GM23338 (cell line): ENCODE measurements around the gene INO80. TPM values are rescaled to one million over a fixed set of nuclear protein-coding genes. Genes with fewer than 3 reads are reported as not detected.

ENCODE experiments used
- ATAC-seq: fragments of 200-7000 bp; cut with Tn5 transposase; 3 replicates; pipeline ENCODE4 v1.9.1; 2020
- DNase-seq: peaks from one replicate; pipeline ENCODE4 v3.0.0-alpha.2; 2015; ENCODE audit warnings: low spot score
- H2AFZ ChIP-seq: fragments of 200-600 bp; sonication (generic); 2 replicates; pipeline ENCODE4 v1.8.0; 2016; ENCODE audit warnings: antibody characterized with exemption, mild to moderate bottlenecking, moderate library complexity
- H3F3A ChIP-seq: fragments of 200-600 bp; sonication (generic); replicated peaks from 2 replicates; pipeline ENCODE4 v1.8.0; 2017; ENCODE audit warnings: antibody characterized with exemption, mixed run types, low read depth
- H3K27ac ChIP-seq: fragments of 200-600 bp; sonication (generic); 2 replicates; pipeline ENCODE4 v1.6.1; 2016; ENCODE audit warnings: low read depth
- H3K27me3 ChIP-seq: fragments of 200-600 bp; sonication (generic); 2 replicates; pipeline ENCODE4 v1.8.0; 2016; ENCODE audit warnings: mild to moderate bottlenecking, mixed run types, moderate library complexity; ENCODE audit not compliant: insufficient read depth
- H3K36me3 ChIP-seq: fragments of 200-600 bp; sonication (generic); 2 replicates; pipeline ENCODE4 v1.8.0; 2016; ENCODE audit warnings: mild to moderate bottlenecking; ENCODE audit not compliant: insufficient read depth
- H3K4me1 ChIP-seq: fragments of 200-600 bp; sonication (generic); 2 replicates; pipeline ENCODE4 v1.8.0; 2016; ENCODE audit warnings: mild to moderate bottlenecking, moderate library complexity; ENCODE audit not compliant: insufficient read depth
- H3K4me2 ChIP-seq: fragments of 200-600 bp; sonication (generic); 2 replicates; pipeline ENCODE4 v1.7.1; 2017; ENCODE audit warnings: mixed run types
- H3K4me3 ChIP-seq: fragments of 200-600 bp; sonication (generic); 2 replicates; pipeline ENCODE4 v1.6.1; 2016; ENCODE audit warnings: mixed run types
- H3K79me2 ChIP-seq: fragments of 200-600 bp; sonication (generic); replicated peaks from 2 replicates; pipeline ENCODE4 v1.8.0; 2017; ENCODE audit warnings: mild to moderate bottlenecking; ENCODE audit not compliant: insufficient read depth
- H3K9me2 ChIP-seq: fragments of 200-600 bp; sonication (generic); 2 replicates; pipeline ENCODE4 v1.8.0; 2017; ENCODE audit not compliant: insufficient read depth
- H4K20me1 ChIP-seq: fragments of 200-600 bp; sonication (generic); replicated peaks from 2 replicates; pipeline ENCODE4 v1.8.0; 2017; ENCODE audit warnings: mild to moderate bottlenecking; ENCODE audit not compliant: insufficient read depth
- H3K27ac Mint-ChIP-seq: 2 replicates; pipeline ENCODE4 v1.8.0; 2020; ENCODE audit warnings: inconsistent platforms, mild to moderate bottlenecking, moderate library complexity, mixed read lengths
- H3K27me3 Mint-ChIP-seq: 3 replicates; pipeline ENCODE4 v1.8.0; 2022; ENCODE audit warnings: low read depth, mild to moderate bottlenecking, moderate library complexity, mixed read lengths, inconsistent platforms; ENCODE audit not compliant: insufficient read depth, poor library complexity
- H3K36me3 Mint-ChIP-seq: 3 replicates; pipeline ENCODE4 v1.8.0; 2021; ENCODE audit warnings: low read depth, mild to moderate bottlenecking, inconsistent platforms, moderate library complexity, mixed read lengths
- H3K4me1 Mint-ChIP-seq: 3 replicates; pipeline ENCODE4 v1.8.0; 2020; ENCODE audit warnings: mild to moderate bottlenecking, inconsistent platforms, mixed read lengths
- H3K4me3 Mint-ChIP-seq: 3 replicates; pipeline ENCODE4 v1.8.0; 2021; ENCODE audit warnings: moderate library complexity, mild to moderate bottlenecking, inconsistent platforms, mixed read lengths
- H3K9me3 Mint-ChIP-seq: 3 replicates; pipeline ENCODE4 v1.8.0; 2020; ENCODE audit warnings: moderate library complexity, mild to moderate bottlenecking, inconsistent platforms, mixed read lengths
- CREB1 ChIP-seq: fragments of 250-450 bp; sonication (Bioruptor Pico); IDR thresholded peaks from 2 replicates; pipeline ENCODE4 v1.5.0; 2020; ENCODE audit warnings: low read depth, mild to moderate bottlenecking, moderate library complexity
- EZH2 ChIP-seq: fragments of 200-600 bp; sonication (generic); IDR thresholded peaks from one replicate; pipeline ENCODE4 v1.8.0; 2017; ENCODE audit warnings: antibody characterized with exemption, mild to moderate bottlenecking, low read depth; ENCODE audit not compliant: unreplicated experiment
- JUNB ChIP-seq: IDR thresholded peaks from one replicate; pipeline ENCODE4 v1.6.1; 2016; ENCODE audit warnings: antibody characterized with exemption; ENCODE audit not compliant: unreplicated experiment
- POLR2AphosphoS5 ChIP-seq: IDR thresholded peaks from 2 replicates; pipeline ENCODE4 v1.6.1; 2016; ENCODE audit warnings: antibody characterized with exemption, low read depth
- ZNF114 ChIP-seq: fragments of 250-450 bp; sonication (Bioruptor Pico); IDR thresholded peaks from 2 replicates; pipeline ENCODE4 v1.5.0; 2020; ENCODE audit warnings: mild to moderate bottlenecking, moderate library complexity
- ZNF331 ChIP-seq: fragments of 250-450 bp; sonication (Bioruptor Pico); IDR thresholded peaks from 2 replicates; pipeline ENCODE4 v1.5.0; 2020; ENCODE audit warnings: low read depth, mild to moderate bottlenecking, moderate library complexity
- long read RNA-seq: library from polyadenylated mRNA; unstranded; transcript quantifications from one replicate; pipeline ENCODE4 v2.0.0, GENCODE V29; 2020; ENCODE audit not compliant: unreplicated experiment
- polyA plus RNA-seq: library from polyadenylated mRNA; unstranded; fragments of >200 nt; fragmentation: Nextera tagmentation; extraction: Ambion mirVana; gene quantifications from 2 replicates; pipeline ENCODE4 v1.2.1, GENCODE V29; 2016
- total RNA-seq: library from RNA; depleted of rRNA; stranded (reverse); fragments of >200 nt; shearing (Covaris generic); gene quantifications from 2 replicates; pipeline ENCODE4 v1.2.3, GENCODE V29; 2014; rRNA removed
- TF ChIP-seq, protein P1 (sequence below): IDR thresholded peaks from one replicate; pipeline ENCODE4 v1.6.1; 2018; ENCODE audit warnings: antibody characterized with exemption; ENCODE audit not compliant: unreplicated experiment
- TF ChIP-seq, protein P2 (sequence below): IDR thresholded peaks from 2 replicates; pipeline ENCODE4 v1.6.1; 2016; ENCODE audit warnings: antibody characterized with exemption
- TF ChIP-seq, protein P3 (sequence below): fragments of 250-450 bp; sonication (Bioruptor Pico); IDR thresholded peaks from 2 replicates; pipeline ENCODE4 v1.5.0; 2020; ENCODE audit warnings: mild to moderate bottlenecking, moderate library complexity

The INO80 gene, protein sequence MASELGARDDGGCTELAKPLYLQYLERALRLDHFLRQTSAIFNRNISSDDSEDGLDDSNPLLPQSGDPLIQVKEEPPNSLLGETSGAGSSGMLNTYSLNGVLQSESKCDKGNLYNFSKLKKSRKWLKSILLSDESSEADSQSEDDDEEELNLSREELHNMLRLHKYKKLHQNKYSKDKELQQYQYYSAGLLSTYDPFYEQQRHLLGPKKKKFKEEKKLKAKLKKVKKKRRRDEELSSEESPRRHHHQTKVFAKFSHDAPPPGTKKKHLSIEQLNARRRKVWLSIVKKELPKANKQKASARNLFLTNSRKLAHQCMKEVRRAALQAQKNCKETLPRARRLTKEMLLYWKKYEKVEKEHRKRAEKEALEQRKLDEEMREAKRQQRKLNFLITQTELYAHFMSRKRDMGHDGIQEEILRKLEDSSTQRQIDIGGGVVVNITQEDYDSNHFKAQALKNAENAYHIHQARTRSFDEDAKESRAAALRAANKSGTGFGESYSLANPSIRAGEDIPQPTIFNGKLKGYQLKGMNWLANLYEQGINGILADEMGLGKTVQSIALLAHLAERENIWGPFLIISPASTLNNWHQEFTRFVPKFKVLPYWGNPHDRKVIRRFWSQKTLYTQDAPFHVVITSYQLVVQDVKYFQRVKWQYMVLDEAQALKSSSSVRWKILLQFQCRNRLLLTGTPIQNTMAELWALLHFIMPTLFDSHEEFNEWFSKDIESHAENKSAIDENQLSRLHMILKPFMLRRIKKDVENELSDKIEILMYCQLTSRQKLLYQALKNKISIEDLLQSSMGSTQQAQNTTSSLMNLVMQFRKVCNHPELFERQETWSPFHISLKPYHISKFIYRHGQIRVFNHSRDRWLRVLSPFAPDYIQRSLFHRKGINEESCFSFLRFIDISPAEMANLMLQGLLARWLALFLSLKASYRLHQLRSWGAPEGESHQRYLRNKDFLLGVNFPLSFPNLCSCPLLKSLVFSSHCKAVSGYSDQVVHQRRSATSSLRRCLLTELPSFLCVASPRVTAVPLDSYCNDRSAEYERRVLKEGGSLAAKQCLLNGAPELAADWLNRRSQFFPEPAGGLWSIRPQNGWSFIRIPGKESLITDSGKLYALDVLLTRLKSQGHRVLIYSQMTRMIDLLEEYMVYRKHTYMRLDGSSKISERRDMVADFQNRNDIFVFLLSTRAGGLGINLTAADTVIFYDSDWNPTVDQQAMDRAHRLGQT (N-terminal part only)
- total RNA-seq (23.1 and 24.9 TPM in 2 replicates), polyA plus RNA-seq (6.5 and 7.6 TPM in 2 replicates)
- long read RNA-seq, partial matches to known transcripts = 2 of 3 reads
- long read RNA-seq, other reads (novel, unspliced or antisense) = 1 of 3 reads

DNA sequence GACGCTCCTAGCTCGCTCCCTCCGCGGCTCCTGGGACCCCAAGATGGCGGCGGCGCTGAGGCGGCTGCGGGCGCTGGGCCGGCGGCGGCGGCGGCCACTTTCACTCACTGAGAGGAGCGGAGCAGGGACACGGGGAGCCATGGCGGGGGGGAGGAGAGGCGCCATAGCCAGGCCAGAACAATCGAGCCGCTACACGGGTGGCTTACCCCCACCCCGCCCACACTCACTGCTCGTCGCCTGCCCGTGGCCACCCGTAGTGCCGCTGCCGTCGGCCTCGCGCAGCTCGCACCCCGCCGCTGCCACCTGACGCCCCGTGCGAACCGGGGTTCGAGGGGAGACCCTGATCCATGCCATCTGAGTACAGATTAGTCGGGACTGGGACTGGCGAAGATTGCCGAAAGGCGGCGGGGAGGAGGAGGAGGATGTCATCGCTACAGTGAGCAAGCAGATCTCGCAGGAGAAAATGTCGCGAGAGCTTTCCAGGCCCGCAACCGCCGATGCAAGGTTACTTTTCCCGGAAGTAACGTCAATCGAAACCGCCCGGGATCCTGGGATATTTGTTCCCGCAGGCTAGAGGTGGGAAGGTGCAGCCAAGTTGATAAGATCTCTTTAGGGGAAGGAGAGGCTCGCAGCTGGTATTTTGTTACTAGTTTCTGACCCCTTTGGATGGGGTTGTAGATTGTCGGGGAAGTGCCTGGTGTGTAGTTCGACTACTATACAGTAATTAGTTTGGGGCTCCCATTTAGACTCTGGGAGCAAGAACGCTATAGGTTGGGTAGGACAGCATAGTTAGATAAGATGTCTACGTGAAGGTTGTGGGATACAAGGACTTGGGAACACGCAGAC lies at the start of gene INO80:
Gene INO80, minus strand, starts transcription at position 165 of the 846 bp plus-strand sequence. CDS start 19,970 bp downstream, outside the sequence.
- peaks cover 5% of the 10 kb centered on the region; the same call in 2 of the 3 replicates for H3K4me1 Mint-ChIP-seq
- no peaks in the 10 kb centered on the region for H3K36me3 ChIP-seq
- peaks cover 43% of the 10 kb centered on the region for H3K79me2 ChIP-seq
- peak within 1 kb of the TSS; percentile 80 for H3K4me2 ChIP-seq
- no peaks in the 10 kb centered on the region for H3F3A ChIP-seq
- H4K20me1 ChIP-seq = peaks cover 26% of the 10 kb centered on the region
- H3K4me3 ChIP-seq = peak within 1 kb of the TSS; percentile 92
- peak; percentile 81 for ATAC-seq
- H2AFZ ChIP-seq = peak within 1 kb of the TSS; percentile 0; the same call in 1 of the 2 replicates
- H3K4me1 ChIP-seq = no peaks in the 10 kb centered on the region; the same call in 1 of the 2 replicates
- peaks cover 3% of the 10 kb centered on the region; the same call in 1 of the 3 replicates for H3K9me3 Mint-ChIP-seq
- peaks cover 2% of the 10 kb centered on the region for H3K27me3 Mint-ChIP-seq
- peak within 1 kb of the TSS; percentile 99 for H3K27ac Mint-ChIP-seq
- H3K27ac ChIP-seq = peak within 1 kb of the TSS; percentile 98
- H3K9me2 ChIP-seq = peaks cover 3% of the 10 kb centered on the region; the same call in 1 of the 2 replicates
- H3K4me3 Mint-ChIP-seq = peak within 1 kb of the TSS; percentile 93
- peak; percentile 99 for DNase-seq
- H3K36me3 Mint-ChIP-seq = peaks cover 15% of the 10 kb centered on the region
- H3K27me3 ChIP-seq = no peaks in the 10 kb centered on the region
- TF ChIP-seq CREB1 (CRISPR knock-in tag) (peak; percentile 77), POLR2AphosphoS5 (peak; percentile 85), JUNB (no peak), ZNF114 (CRISPR knock-in tag) (no peak), EZH2 (no peak), ZNF331 (CRISPR knock-in tag) (no peak)
- TF ChIP-seq, protein P1, sequence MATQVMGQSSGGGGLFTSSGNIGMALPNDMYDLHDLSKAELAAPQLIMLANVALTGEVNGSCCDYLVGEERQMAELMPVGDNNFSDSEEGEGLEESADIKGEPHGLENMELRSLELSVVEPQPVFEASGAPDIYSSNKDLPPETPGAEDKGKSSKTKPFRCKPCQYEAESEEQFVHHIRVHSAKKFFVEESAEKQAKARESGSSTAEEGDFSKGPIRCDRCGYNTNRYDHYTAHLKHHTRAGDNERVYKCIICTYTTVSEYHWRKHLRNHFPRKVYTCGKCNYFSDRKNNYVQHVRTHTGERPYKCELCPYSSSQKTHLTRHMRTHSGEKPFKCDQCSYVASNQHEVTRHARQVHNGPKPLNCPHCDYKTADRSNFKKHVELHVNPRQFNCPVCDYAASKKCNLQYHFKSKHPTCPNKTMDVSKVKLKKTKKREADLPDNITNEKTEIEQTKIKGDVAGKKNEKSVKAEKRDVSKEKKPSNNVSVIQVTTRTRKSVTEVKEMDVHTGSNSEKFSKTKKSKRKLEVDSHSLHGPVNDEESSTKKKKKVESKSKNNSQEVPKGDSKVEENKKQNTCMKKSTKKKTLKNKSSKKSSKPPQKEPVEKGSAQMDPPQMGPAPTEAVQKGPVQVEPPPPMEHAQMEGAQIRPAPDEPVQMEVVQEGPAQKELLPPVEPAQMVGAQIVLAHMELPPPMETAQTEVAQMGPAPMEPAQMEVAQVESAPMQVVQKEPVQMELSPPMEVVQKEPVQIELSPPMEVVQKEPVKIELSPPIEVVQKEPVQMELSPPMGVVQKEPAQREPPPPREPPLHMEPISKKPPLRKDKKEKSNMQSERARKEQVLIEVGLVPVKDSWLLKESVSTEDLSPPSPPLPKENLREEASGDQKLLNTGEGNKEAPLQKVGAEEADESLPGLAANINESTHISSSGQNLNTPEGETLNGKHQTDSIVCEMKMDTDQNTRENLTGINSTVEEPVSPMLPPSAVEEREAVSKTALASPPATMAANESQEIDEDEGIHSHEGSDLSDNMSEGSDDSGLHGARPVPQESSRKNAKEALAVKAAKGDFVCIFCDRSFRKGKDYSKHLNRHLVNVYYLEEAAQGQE = no peak
- TF ChIP-seq, protein P2, sequence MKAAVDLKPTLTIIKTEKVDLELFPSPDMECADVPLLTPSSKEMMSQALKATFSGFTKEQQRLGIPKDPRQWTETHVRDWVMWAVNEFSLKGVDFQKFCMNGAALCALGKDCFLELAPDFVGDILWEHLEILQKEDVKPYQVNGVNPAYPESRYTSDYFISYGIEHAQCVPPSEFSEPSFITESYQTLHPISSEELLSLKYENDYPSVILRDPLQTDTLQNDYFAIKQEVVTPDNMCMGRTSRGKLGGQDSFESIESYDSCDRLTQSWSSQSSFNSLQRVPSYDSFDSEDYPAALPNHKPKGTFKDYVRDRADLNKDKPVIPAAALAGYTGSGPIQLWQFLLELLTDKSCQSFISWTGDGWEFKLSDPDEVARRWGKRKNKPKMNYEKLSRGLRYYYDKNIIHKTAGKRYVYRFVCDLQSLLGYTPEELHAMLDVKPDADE = peak; percentile 64; the same call in 1 of the 2 replicates
- TF ChIP-seq, protein P3, sequence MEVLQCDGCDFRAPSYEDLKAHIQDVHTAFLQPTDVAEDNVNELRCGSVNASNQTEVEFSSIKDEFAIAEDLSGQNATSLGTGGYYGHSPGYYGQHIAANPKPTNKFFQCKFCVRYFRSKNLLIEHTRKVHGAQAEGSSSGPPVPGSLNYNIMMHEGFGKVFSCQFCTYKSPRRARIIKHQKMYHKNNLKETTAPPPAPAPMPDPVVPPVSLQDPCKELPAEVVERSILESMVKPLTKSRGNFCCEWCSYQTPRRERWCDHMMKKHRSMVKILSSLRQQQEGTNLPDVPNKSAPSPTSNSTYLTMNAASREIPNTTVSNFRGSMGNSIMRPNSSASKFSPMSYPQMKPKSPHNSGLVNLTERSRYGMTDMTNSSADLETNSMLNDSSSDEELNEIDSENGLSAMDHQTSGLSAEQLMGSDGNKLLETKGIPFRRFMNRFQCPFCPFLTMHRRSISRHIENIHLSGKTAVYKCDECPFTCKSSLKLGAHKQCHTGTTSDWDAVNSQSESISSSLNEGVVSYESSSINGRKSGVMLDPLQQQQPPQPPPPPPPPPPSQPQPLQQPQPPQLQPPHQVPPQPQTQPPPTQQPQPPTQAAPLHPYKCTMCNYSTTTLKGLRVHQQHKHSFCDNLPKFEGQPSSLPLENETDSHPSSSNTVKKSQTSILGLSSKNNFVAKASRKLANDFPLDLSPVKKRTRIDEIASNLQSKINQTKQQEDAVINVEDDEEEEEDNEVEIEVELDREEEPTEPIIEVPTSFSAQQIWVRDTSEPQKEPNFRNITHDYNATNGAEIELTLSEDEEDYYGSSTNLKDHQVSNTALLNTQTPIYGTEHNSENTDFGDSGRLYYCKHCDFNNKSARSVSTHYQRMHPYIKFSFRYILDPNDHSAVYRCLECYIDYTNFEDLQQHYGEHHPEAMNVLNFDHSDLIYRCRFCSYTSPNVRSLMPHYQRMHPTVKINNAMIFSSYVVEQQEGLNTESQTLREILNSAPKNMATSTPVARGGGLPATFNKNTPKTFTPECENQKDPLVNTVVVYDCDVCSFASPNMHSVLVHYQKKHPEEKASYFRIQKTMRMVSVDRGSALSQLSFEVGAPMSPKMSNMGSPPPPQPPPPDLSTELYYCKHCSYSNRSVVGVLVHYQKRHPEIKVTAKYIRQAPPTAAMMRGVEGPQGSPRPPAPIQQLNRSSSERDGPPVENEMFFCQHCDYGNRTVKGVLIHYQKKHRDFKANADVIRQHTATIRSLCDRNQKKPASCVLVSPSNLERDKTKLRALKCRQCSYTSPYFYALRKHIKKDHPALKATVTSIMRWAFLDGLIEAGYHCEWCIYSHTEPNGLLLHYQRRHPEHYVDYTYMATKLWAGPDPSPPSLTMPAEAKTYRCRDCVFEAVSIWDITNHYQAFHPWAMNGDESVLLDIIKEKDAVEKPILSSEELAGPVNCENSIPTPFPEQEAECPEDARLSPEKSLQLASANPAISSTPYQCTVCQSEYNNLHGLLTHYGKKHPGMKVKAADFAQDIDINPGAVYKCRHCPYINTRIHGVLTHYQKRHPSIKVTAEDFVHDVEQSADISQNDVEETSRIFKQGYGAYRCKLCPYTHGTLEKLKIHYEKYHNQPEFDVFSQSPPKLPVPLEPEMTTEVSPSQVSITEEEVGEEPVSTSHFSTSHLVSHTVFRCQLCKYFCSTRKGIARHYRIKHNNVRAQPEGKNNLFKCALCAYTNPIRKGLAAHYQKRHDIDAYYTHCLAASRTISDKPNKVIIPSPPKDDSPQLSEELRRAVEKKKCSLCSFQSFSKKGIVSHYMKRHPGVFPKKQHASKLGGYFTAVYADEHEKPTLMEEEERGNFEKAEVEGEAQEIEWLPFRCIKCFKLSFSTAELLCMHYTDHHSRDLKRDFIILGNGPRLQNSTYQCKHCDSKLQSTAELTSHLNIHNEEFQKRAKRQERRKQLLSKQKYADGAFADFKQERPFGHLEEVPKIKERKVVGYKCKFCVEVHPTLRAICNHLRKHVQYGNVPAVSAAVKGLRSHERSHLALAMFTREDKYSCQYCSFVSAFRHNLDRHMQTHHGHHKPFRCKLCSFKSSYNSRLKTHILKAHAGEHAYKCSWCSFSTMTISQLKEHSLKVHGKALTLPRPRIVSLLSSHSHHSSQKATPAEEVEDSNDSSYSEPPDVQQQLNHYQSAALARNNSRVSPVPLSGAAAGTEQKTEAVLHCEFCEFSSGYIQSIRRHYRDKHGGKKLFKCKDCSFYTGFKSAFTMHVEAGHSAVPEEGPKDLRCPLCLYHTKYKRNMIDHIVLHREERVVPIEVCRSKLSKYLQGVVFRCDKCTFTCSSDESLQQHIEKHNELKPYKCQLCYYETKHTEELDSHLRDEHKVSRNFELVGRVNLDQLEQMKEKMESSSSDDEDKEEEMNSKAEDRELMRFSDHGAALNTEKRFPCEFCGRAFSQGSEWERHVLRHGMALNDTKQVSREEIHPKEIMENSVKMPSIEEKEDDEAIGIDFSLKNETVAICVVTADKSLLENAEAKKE (CRISPR knock-in tag) = no peak
